PC-3 (cell line): Measurements from ENCODE around the gene CDSN.

Source experiments
- EZH2 ChIP-seq: fragments of 300-600 bp; sonication (generic); IDR thresholded peaks from one replicate; pipeline ENCODE4 v1.6.1; 2017; ENCODE audit warnings: antibody characterized with exemption, mild to moderate bottlenecking, low read length; ENCODE audit not compliant: unreplicated experiment
- EZH2phosphoT487 ChIP-seq: fragments of 300-600 bp; sonication (generic); IDR thresholded peaks from 2 replicates; pipeline ENCODE4 v1.6.1; 2018; ENCODE audit warnings: mild to moderate bottlenecking, antibody characterized with exemption, low read length, borderline replicate concordance
- TF ChIP-seq, protein P1 (sequence below): fragments of 300-600 bp; sonication (generic); conservative IDR thresholded peaks from 2 replicates; pipeline ENCODE4 v1.5.1; 2017; ENCODE audit warnings: antibody characterized with exemption, low read depth, mild to moderate bottlenecking, low read length

- TF ChIP-seq, protein P1, sequence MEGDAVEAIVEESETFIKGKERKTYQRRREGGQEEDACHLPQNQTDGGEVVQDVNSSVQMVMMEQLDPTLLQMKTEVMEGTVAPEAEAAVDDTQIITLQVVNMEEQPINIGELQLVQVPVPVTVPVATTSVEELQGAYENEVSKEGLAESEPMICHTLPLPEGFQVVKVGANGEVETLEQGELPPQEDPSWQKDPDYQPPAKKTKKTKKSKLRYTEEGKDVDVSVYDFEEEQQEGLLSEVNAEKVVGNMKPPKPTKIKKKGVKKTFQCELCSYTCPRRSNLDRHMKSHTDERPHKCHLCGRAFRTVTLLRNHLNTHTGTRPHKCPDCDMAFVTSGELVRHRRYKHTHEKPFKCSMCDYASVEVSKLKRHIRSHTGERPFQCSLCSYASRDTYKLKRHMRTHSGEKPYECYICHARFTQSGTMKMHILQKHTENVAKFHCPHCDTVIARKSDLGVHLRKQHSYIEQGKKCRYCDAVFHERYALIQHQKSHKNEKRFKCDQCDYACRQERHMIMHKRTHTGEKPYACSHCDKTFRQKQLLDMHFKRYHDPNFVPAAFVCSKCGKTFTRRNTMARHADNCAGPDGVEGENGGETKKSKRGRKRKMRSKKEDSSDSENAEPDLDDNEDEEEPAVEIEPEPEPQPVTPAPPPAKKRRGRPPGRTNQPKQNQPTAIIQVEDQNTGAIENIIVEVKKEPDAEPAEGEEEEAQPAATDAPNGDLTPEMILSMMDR, result peak; percentile 89
- TF ChIP-seq EZH2phosphoT487, result no peak
- no peak for TF ChIP-seq EZH2
Measured at GRCh38 chr6:31070711-31071197, 49.5 kb downstream of the CDSN start.
